Spleen (tissue), 7 donors: ENCODE measurements around the gene MYL12A.

ENCODE experiments used
- CTCF ChIP-seq, 11 experiments: fragments of 200-600 bp in 7 of 11; fragments of 450-650 bp in 4 of 11; sonication (generic) in 4 of 11; IDR thresholded peaks in 8 of 11; conservative IDR thresholded peaks in 3 of 11; 1 replicate in 7 of 11; 2 replicates in 4 of 11; pipeline versions ENCODE4 v1.4.0 to v1.8.0; 2016 to 2021; ENCODE audit warnings: antibody characterized with exemption in 11 of 11, inconsistent platforms in 4 of 11, mild to moderate bottlenecking in 1 of 11
- POLR2A ChIP-seq, 3 donors: fragments of 450-650 bp; IDR thresholded peaks; one replicate each; pipeline ENCODE4 v1.5.1; 2017; ENCODE audit warnings: antibody characterized with exemption in 3 of 3, mild to moderate bottlenecking in 1 of 3
- donor health status: DM: no; HTN: no; CAD: no; lungs with moderate emphysema.
- donor health status: DM: no; HTN: no; CAD: no.
- donor health status: DM: no; HTN: no; CAD: no.

DNA sequence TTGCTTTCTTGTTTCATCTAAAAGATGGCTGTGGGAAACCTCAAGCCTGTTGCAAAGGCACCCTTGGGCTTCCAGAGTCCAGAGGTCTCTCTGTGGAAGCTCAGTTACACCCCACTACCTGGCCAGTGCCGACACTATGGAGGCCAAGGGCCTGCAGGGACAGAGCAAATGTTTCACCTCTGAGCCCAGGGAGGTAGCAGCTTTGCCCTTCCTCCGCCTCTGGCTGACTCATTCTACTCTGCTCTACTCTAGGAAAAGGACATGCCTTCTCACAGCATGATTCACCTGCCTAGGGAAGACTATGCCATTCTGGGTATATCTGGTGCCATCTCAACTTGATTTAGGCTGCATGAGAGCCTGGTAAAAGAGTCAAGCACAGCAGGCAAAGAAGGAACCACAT is 40.0 kb upstream of the MYL12A start:
- TF ChIP-seq CTCF (IDR thresholded peaks at IDR 0.05 in 8 of 11, conservative IDR thresholded peaks at IDR 0.05 in 3 of 11) (no peak), POLR2A (IDR thresholded peaks at IDR 0.05) (no peak)
